SK-N-SH (cell line): ENCODE data around the gene SDK1. TPM values are rescaled to one million over a fixed set of nuclear protein-coding genes. Genes with fewer than 3 reads are reported as not detected.

Source experiments
- CTCF ChIA-PET: fragments of 300-600, 350-600 bp; formaldehyde crosslinking; extraction: SDS; loops from one replicate; lab custom pipeline; 2021; lab: Yijun Ruan, JAX
- POLR2A ChIA-PET: fragments of 350-600 bp; sonication (Branson Sonifier 250); formaldehyde crosslinking; extraction: SDS; loops from one replicate; lab custom pipeline; 2020; ENCODE audit warnings: antibody characterized with exemption, inconsistent platforms; lab: Yijun Ruan, JAX
- DNase-seq: peaks from one replicate; pipeline ENCODE4 v3.0.0; 2012
- H2AFZ ChIP-seq: fragments of 200-600 bp; sonication (generic); 2 replicates; pipeline ENCODE4 v1.8.1; 2016; ENCODE audit warnings: antibody characterized with exemption, mild to moderate bottlenecking, low read depth
- H3F3A ChIP-seq: fragments of 200-600 bp; sonication (generic); replicated peaks from 2 replicates; pipeline ENCODE3; 2016; ENCODE audit warnings: antibody characterized with exemption, mild to moderate bottlenecking; ENCODE audit not compliant: insufficient read depth
- H3K27ac ChIP-seq, 2 experiments: fragments of 200-500 bp in 1 of 2; fragments of 200-600 bp in 1 of 2; sonication (Bioruptor generic) in 1 of 2; sonication (generic), shearing (Covaris generic) in 1 of 2; 2 replicates each; pipeline versions ENCODE4 v1.5.1 to v1.6.1; 2014 to 2016; ENCODE audit warnings: low read depth in 2 of 2, inconsistent platforms in 1 of 2, low read length in 1 of 2, mild to moderate bottlenecking in 1 of 2, mixed read lengths in 1 of 2
- H3K27me3 ChIP-seq: fragments of 200-600 bp; sonication (generic), shearing (Covaris generic); 2 replicates; pipeline ENCODE4 v1.6.1; 2016; ENCODE audit warnings: mixed run types; ENCODE audit not compliant: insufficient read depth
- H3K36me3 ChIP-seq, 2 experiments: fragments of 200-500 bp in 1 of 2; fragments of 200-600 bp in 1 of 2; sonication (Bioruptor generic) in 1 of 2; sonication (generic) in 1 of 2; replicated peaks in 1 of 2; 2 replicates each; pipeline versions ENCODE3 to v1.5.1; 2014 to 2016; ENCODE audit warnings: low read length in 1 of 2, mild to moderate bottlenecking in 1 of 2; ENCODE audit not compliant: insufficient read depth in 2 of 2, control insufficient read depth in 1 of 2
- H3K4me1 ChIP-seq, 2 experiments: fragments of 200-500 bp in 1 of 2; fragments of 200-600 bp in 1 of 2; sonication (Bioruptor generic) in 1 of 2; sonication (generic), shearing (Covaris generic) in 1 of 2; 2 replicates each; pipeline versions ENCODE4 v1.5.1 to v1.6.1; 2014 to 2016; ENCODE audit warnings: low read depth in 1 of 2, low read length in 1 of 2, mixed run types in 1 of 2; ENCODE audit not compliant: insufficient read depth in 2 of 2, control insufficient read depth in 1 of 2
- H3K4me2 ChIP-seq: fragments of 200-600 bp; sonication (generic), shearing (Covaris generic); 2 replicates; pipeline ENCODE4 v1.6.1; 2017; ENCODE audit warnings: mixed run types
- H3K4me3 ChIP-seq, 2 experiments: fragments of 200-500 bp in 1 of 2; fragments of 200-600 bp in 1 of 2; sonication (Bioruptor generic) in 1 of 2; sonication (generic), shearing (Covaris generic) in 1 of 2; 2 replicates each; pipeline versions ENCODE4 v1.5.1 to v1.8.1; 2014 to 2016; ENCODE audit warnings: low read depth in 2 of 2, inconsistent platforms in 1 of 2, low read length in 1 of 2, mild to moderate bottlenecking in 1 of 2, mixed read lengths in 1 of 2, moderate library complexity in 1 of 2
- H3K79me2 ChIP-seq: fragments of 200-600 bp; sonication (generic); 2 replicates; pipeline ENCODE4 v1.8.1; 2017; ENCODE audit warnings: mild to moderate bottlenecking; ENCODE audit not compliant: insufficient read depth
- H3K9ac ChIP-seq: fragments of 200-600 bp; sonication (generic); 2 replicates; pipeline ENCODE4 v1.6.1; 2017; ENCODE audit warnings: mixed run types
- H3K9me2 ChIP-seq: fragments of 200-600 bp; sonication (generic); 2 replicates; pipeline ENCODE4 v1.6.1; 2017; ENCODE audit warnings: mixed run types
- H3K9me3 ChIP-seq: fragments of 200-600 bp; sonication (generic); 2 replicates; pipeline ENCODE4 v1.6.1; 2017; ENCODE audit warnings: mixed run types, mild to moderate bottlenecking, moderate library complexity
- H4K20me1 ChIP-seq: fragments of 200-600 bp; sonication (generic); 2 replicates; pipeline ENCODE4 v1.6.1; 2017; ENCODE audit warnings: mild to moderate bottlenecking, mixed run types; ENCODE audit not compliant: insufficient read depth
- CHD2 ChIP-seq: fragments of 150-350 bp; IDR thresholded peaks from 2 replicates; pipeline ENCODE4 v1.6.1; 2018; ENCODE audit warnings: low read length; ENCODE audit not compliant: partially characterized antibody
- CTCF ChIP-seq: fragments of 200-600 bp; sonication (generic); IDR thresholded peaks from 2 replicates; pipeline ENCODE4 v1.6.1; 2017; ENCODE audit warnings: antibody characterized with exemption, mild to moderate bottlenecking, moderate library complexity
- EP300 ChIP-seq, 2 experiments: IDR thresholded peaks; 2 replicates each; pipeline versions ENCODE4 v1.4.0 to v1.6.1; 2012; ENCODE audit warnings: borderline replicate concordance in 1 of 2, low read depth in 1 of 2, low read length in 1 of 2
- FOSL2 ChIP-seq: IDR thresholded peaks from 2 replicates; pipeline ENCODE4 v1.4.0; 2012; ENCODE audit warnings: low read depth, mild to moderate bottlenecking, moderate library complexity, borderline replicate concordance
- FOXM1 ChIP-seq: IDR thresholded peaks from 2 replicates; pipeline ENCODE4 v1.4.0; 2012; ENCODE audit warnings: low read depth, mild to moderate bottlenecking
- GABPA ChIP-seq: IDR thresholded peaks from 2 replicates; pipeline ENCODE4 v1.4.0; 2012; ENCODE audit warnings: low read depth, mild to moderate bottlenecking
- IRF3 ChIP-seq: fragments of 150-350 bp; IDR thresholded peaks from 2 replicates; pipeline ENCODE4 v1.6.1; 2016; ENCODE audit warnings: mild to moderate bottlenecking, low read depth, low read length
- NFIC ChIP-seq: IDR thresholded peaks from 2 replicates; pipeline ENCODE4 v1.4.0; 2012; ENCODE audit warnings: borderline replicate concordance
- NRF1 ChIP-seq: IDR thresholded peaks from 2 replicates; pipeline ENCODE4 v1.6.1; 2012; ENCODE audit warnings: low read depth, mild to moderate bottlenecking, low read length
- PBX3 ChIP-seq: IDR thresholded peaks from 2 replicates; pipeline ENCODE4; 2012
- POLR2AphosphoS5 ChIP-seq: IDR thresholded peaks from 2 replicates; pipeline ENCODE4 v1.6.1; 2012; ENCODE audit warnings: low read depth, low read length
- RAD21 ChIP-seq: IDR thresholded peaks from 2 replicates; pipeline ENCODE4 v1.6.1; 2012; ENCODE audit warnings: mild to moderate bottlenecking, low read length
- RCOR1 ChIP-seq: fragments of 150-350 bp; IDR thresholded peaks from 2 replicates; pipeline ENCODE4 v1.6.1; 2017; ENCODE audit warnings: antibody characterized with exemption, low read length
- REST ChIP-seq: IDR thresholded peaks from 2 replicates; pipeline ENCODE4 v1.6.1; 2012; ENCODE audit warnings: mild to moderate bottlenecking, low read depth, low read length, moderate library complexity
- SIN3A ChIP-seq: IDR thresholded peaks from 2 replicates; pipeline ENCODE4 v1.6.1; 2012; ENCODE audit warnings: low read depth, mild to moderate bottlenecking, low read length, moderate library complexity, borderline replicate concordance
- TAF1 ChIP-seq: IDR thresholded peaks from 2 replicates; pipeline ENCODE4 v1.6.1; 2012; ENCODE audit warnings: low read depth, mild to moderate bottlenecking, low read length, moderate library complexity, borderline replicate concordance
- TCF12 ChIP-seq: IDR thresholded peaks from 2 replicates; pipeline ENCODE4 v1.4.0; 2012
- USF1 ChIP-seq: IDR thresholded peaks from 2 replicates; pipeline ENCODE4 v1.4.0; 2012; ENCODE audit warnings: low read depth, borderline replicate concordance
- YY1 ChIP-seq: IDR thresholded peaks from 2 replicates; pipeline ENCODE4 v1.4.0; 2012; ENCODE audit warnings: low read depth, mild to moderate bottlenecking
- WGBS: methylation state at CpG from one replicate; pipeline ENCODE4 v1.1.6; 2017; ENCODE audit warnings: low lambda C conversion rate; 5-methylcytosine and 5-hydroxymethylcytosine counted together
- polyA plus RNA-seq, 3 experiments: library from polyadenylated mRNA; depleted of rRNA; stranded (reverse); fragments of >200 nt; gene quantifications; 2 replicates each; pipeline ENCODE4 v1.2.3, GENCODE V29; 2012

The SDK1 gene
- polyA plus RNA-seq, 1 of the 3 experiments (the other 2 are of a cell fraction), result 1.2 TPM

GRCh38 chr7:4136036-4136435 lies 835.0 kb downstream of the SDK1 start:
- 68% methylated on average over 11 of the region's 11 CpGs for WGBS
- H3K4me3 ChIP-seq, result no peak overlapping the region
- H3K9me3 ChIP-seq, result no peaks in the 10 kb centered on the region
- TF ChIP-seq NFIC (no peak), FOXM1 (no peak), POLR2AphosphoS5 (no peak), CHD2 (no peak), GABPA (no peak), RCOR1 (no peak), SIN3A (no peak), USF1 (no peak), TAF1 (no peak), IRF3 (no peak), REST (no peak), YY1 (no peak), RAD21 (no peak), PBX3 (no peak), TCF12 (no peak), FOSL2 (no peak), NRF1 (no peak), CTCF (no peak), EP300 (IDR thresholded peaks at IDR 0.05; ENCODE audit: borderline replicate concordance in 1 of 2, low read depth in 1 of 2, low read length in 1 of 2) (no peak)
- DNase-seq, result no peak
- H3K4me2 ChIP-seq, result no peak overlapping the region
- H3K27ac ChIP-seq, result no peak overlapping the region
- no peaks in the 10 kb centered on the region for H3K27me3 ChIP-seq
- ChIA-PET POLR2A (no interaction called here), CTCF (interaction anchor here (1.0 to 1.5 kb wide), 3 partner anchors 9 to 1271 kb away, joined by 3 to 5 read pairs (median 4); no protein-coding TSS in a partner anchor)
- no peaks in the 10 kb centered on the region for H3K79me2 ChIP-seq
- no peaks in the 10 kb centered on the region for H3K9me2 ChIP-seq
- H3K36me3 ChIP-seq, result no peaks in the 10 kb centered on the region
- no peaks in the 10 kb centered on the region for H3F3A ChIP-seq
- H3K9ac ChIP-seq, result no peak overlapping the region
- H4K20me1 ChIP-seq, result no peaks in the 10 kb centered on the region
- peaks cover 0 to 26% of the 10 kb centered on the region in 2 experiments; a peak in 1 of 4 replicates for H3K4me1 ChIP-seq
- H2AFZ ChIP-seq, result no peak overlapping the region
